Measurements from ENCODE around the gene NAPB.

NAPB gene

DNA sequence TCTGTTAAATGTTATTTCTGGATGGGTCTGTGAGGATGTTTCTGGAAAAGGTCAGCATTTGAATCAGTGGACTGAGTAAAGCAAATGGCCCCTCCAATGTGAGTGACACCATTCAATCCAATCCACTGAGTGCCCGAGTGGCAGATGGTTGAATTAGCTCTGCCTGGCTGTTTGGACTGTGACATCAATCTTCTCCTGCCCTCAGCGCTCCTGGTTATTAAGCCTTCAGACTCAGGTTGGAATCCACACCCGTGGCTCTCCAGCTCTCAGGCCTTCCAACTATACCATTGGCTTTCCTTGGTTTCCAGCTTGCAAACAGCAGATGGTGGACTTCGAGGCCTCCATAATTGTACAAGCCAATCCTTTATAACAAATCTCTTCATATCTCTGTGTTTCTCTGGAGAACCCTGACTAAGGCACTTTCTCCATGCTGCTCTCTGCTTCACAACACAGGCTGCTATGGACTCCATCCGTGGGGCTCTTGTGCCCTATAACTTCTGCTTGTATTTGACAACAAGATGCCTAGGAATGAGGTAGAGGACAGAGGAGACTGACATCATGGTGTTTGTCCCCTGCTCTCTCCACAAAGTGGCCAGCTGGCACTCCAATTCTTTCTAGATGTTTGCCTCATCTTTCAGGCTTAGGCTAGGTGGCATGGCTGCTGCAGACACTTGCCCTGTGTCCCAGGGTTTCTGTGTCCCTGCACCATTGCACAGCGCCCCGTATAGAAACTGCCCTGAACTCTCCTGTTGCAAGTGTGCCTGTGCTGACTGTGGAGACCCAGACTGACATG, 13.4 kb upstream of the NAPB start:
- TF ChIP-seq, protein P1, sequence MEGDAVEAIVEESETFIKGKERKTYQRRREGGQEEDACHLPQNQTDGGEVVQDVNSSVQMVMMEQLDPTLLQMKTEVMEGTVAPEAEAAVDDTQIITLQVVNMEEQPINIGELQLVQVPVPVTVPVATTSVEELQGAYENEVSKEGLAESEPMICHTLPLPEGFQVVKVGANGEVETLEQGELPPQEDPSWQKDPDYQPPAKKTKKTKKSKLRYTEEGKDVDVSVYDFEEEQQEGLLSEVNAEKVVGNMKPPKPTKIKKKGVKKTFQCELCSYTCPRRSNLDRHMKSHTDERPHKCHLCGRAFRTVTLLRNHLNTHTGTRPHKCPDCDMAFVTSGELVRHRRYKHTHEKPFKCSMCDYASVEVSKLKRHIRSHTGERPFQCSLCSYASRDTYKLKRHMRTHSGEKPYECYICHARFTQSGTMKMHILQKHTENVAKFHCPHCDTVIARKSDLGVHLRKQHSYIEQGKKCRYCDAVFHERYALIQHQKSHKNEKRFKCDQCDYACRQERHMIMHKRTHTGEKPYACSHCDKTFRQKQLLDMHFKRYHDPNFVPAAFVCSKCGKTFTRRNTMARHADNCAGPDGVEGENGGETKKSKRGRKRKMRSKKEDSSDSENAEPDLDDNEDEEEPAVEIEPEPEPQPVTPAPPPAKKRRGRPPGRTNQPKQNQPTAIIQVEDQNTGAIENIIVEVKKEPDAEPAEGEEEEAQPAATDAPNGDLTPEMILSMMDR (IDR thresholded peaks at IDR 0.05; ENCODE audit: control extremely low read depth, extremely low read depth, low read depth, missing control alignments): no peak
- ChIA-PET POLR2A (no interaction called here), CTCF (interaction anchor here (0.8 to 1.8 kb wide), 5 partner anchors 8 to 172 kb away, joined by 3 to 7 read pairs (median 5); partner anchors contain the start of gene NAPB)
- no peak for DNase-seq (ENCODE audit: extremely low spot score)

DNA sequence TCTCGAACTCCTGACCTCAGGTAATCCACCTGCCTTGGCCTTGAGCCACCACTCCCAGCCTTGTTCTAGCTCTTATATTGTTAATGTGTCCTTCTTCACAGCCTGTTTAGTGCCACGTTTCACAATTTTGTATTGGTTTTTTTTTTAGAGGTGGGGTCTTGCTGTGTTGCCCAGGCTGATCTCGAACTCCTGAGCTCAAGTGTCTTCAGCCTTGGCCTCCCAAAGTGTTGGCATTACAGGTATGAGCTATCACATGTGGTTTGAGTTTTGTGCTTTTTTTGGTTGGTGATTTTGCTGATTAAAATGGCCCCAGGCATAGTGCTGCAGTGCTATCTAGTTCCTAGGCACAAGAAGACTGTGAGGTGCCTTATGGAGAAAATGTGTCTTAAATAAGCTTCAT, 12.3 kb upstream of the NAPB start:
- TF ChIP-seq, protein P1 (IDR thresholded peaks at IDR 0.05; ENCODE audit: control extremely low read depth, extremely low read depth, low read depth, missing control alignments): no peak
- ChIA-PET POLR2A (no interaction called here), CTCF (interaction anchor here (0.9 to 1.8 kb wide), 6 partner anchors 9 to 742 kb away, joined by 3 to 7 read pairs (median 4); no protein-coding TSS in a partner anchor)
- DNase-seq (ENCODE audit: extremely low spot score): no peak

DNA sequence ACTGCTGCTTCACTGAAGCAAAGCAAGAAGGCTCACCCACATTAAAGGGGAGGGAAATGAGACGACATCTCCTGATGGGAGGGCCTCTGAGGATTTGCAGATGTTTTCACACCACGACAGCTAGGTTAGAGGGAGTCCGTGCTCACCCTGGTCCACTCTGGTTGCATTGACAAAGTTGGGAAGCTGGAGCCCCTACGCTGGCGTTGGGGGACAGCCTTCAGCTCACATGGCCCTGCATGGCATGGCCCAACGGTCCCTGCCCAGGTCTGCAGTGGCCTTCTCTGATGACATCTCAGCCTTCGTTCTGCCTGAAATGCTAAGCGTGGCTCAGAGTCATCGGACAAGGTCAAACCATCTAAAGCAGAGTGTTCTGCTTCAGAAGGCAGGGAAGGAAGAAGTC, 3.8 kb upstream of the NAPB start:
- ChIA-PET CTCF (interaction anchor here (1.4 kb wide), 1 partner anchor 17 kb away, joined by 4 read pairs; no protein-coding TSS in a partner anchor), POLR2A (no interaction called here)

DNA sequence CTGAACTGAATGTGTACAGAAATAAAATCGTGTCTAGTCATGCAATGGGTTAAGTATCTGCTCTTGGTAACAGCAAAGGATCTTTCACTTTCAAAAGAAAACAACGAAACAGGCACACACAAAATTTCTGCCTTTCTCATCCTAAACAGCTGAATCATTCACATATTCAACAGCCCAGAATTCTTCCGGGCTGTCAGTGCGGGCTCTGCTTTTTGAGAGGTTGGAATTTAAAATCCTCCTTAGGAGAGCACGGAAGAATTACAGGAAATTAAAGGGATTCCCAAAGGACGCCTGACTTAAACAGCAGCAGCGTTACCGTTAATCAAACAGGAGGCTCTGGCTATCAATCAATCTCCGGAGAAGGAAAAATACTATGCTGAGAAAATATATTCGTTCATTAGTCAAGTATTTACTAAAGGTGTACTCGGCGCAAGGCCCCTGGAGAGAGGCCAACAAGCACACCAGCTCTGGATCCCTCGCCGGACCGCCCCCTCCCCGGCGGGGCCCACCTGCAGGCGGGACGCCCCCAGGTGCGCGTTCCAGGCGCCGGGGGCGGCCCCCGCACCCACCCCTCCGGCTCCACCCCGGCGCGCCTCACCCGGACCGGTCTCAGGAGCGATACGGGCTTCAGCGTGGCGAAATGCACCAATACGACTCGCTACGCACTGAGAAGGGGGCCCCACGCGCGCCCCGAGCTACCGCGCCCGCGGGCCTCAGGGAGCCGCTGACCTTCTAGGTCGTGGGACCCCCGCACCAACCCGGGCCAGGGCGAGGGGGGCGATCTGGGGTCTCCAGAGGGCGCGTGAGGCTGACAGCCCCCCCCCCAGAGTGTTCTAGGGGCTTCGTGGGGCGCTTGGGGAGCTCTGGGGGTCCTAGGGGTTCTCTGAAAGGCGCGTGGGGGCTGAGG, 1.0 kb downstream of the NAPB start:
- CTCF ChIA-PET: interaction anchor here (0.6 to 9.8 kb wide), 11 partner anchors 11 to 62 kb away, joined by 3 to 73 read pairs (median 5); no protein-coding TSS in a partner anchor
- DNase-seq (ENCODE audit: extremely low spot score): peak; percentile 60
- POLR2A ChIA-PET: no interaction called here

More for the DNA sequence above, 3.8 kb upstream of the NAPB start:
- TF ChIP-seq, protein P1 (IDR thresholded peaks at IDR 0.05; ENCODE audit: control extremely low read depth, extremely low read depth, low read depth, missing control alignments): no peak
- no peak for DNase-seq (ENCODE audit: extremely low spot score)

DNA sequence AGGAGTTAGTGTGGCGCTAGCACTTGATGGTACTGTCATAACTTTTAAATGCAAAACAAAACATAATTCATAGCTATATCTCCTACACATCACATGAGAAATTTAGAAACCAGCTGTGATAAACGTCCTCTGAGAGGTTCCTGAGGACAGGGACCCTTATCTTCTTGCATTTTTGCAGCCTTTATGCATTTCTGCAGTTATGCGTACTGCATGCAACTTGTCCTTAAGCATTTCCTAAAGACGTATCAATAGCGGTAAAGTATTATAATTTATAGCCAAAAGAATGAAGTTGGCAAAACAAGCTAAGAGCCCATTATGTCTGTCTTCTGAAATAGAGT, 1.7 kb downstream of the NAPB start:
- ChIA-PET POLR2A (no interaction called here), CTCF (interaction anchor here (0.8 to 9.8 kb wide), 9 partner anchors 10 to 62 kb away, joined by 3 to 73 read pairs (median 5); no protein-coding TSS in a partner anchor)
- no peak for DNase-seq (ENCODE audit: extremely low spot score)
- TF ChIP-seq, protein P1 (IDR thresholded peaks at IDR 0.05; ENCODE audit: control extremely low read depth, extremely low read depth, low read depth, missing control alignments): no peak

More for the DNA sequence above, 1.0 kb downstream of the NAPB start:
- TF ChIP-seq, protein P1 (IDR thresholded peaks at IDR 0.05; ENCODE audit: control extremely low read depth, extremely low read depth, low read depth, missing control alignments): no peak

DNA sequence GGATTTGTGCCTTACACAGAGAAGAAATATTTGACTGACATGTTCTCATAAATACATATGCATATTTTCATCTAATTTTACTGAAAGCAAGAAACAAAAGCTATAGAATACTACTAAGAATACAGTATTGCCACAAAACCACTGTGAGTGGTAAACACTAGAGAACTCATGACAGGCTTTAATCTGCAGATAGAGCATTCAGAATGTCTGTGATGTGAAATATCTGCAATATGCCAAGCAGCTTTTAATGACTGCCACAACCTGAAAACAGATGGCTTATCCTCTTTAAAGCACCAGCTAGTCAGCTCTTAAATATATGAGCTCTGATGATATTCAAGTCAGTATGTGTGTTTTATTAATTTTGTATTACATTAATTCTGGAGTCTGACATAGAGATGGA, 3.4 kb downstream of the NAPB start:
- CTCF ChIA-PET: interaction anchor here (0.8 to 9.8 kb wide), 8 partner anchors 9 to 68 kb away, joined by 3 to 73 read pairs (median 4); no protein-coding TSS in a partner anchor
- POLR2A ChIA-PET: interaction anchor here (1.0 kb wide), 1 partner anchor 10 kb away, joined by 4 read pairs; no protein-coding TSS in a partner anchor
- TF ChIP-seq, protein P1 (IDR thresholded peaks at IDR 0.05; ENCODE audit: control extremely low read depth, extremely low read depth, low read depth, missing control alignments): no peak
- no peak for DNase-seq (ENCODE audit: extremely low spot score)

Measured in GM10248 (cell line).